Epithelial cell of proximal tubule (primary cell): ENCODE results near the gene TMEM165. TPM values are rescaled to one million over a fixed set of nuclear protein-coding genes. Genes with fewer than 3 reads are reported as not detected.

Experiments used
- DNase-seq: peaks from one replicate; pipeline ENCODE4 v3.0.0-alpha.2; 2011; ENCODE audit warnings: low read depth
- H3K4me3 ChIP-seq: 2 replicates; pipeline ENCODE4 v1.5.1; 2011; ENCODE audit warnings: low read depth, mild to moderate bottlenecking, low read length
- total RNA-seq: library from RNA; depleted of rRNA; stranded (reverse); fragments of >200 nt; gene quantifications from 2 replicates; pipeline ENCODE4 v1.2.3, GENCODE V29; 2015
- TF ChIP-seq, protein P1 (sequence below): conservative IDR thresholded peaks from 2 replicates; pipeline ENCODE4 v1.5.1; 2012; ENCODE audit warnings: low read depth, mild to moderate bottlenecking, low read length

Gene TMEM165
- total RNA-seq, 1 donor from 2014 or later = 122 TPM

DNA sequence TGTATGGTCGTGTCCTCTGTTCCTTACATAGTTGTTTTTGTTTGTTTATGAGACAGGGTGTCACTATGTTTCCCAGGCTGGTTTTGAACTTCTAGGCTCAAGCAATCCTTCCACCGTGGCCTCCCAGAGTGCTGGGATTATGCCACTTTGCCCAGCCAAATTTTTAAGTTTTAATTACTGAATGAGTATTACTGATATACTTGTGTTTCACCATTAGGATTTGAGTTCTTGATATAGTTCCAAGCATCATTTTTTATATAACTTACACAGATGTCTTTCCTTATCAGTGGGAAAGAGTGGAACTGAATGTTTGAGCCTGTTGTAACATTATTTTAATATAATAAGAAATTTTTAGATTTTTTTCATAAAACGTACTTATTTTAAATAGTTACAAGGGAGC, 20.4 kb downstream of the TMEM165 start:
- H3K4me3 ChIP-seq = no peak overlapping the region

GRCh38 chr4:55424791-55425190, 29.0 kb downstream of the TMEM165 start:
- TF ChIP-seq, protein P1, sequence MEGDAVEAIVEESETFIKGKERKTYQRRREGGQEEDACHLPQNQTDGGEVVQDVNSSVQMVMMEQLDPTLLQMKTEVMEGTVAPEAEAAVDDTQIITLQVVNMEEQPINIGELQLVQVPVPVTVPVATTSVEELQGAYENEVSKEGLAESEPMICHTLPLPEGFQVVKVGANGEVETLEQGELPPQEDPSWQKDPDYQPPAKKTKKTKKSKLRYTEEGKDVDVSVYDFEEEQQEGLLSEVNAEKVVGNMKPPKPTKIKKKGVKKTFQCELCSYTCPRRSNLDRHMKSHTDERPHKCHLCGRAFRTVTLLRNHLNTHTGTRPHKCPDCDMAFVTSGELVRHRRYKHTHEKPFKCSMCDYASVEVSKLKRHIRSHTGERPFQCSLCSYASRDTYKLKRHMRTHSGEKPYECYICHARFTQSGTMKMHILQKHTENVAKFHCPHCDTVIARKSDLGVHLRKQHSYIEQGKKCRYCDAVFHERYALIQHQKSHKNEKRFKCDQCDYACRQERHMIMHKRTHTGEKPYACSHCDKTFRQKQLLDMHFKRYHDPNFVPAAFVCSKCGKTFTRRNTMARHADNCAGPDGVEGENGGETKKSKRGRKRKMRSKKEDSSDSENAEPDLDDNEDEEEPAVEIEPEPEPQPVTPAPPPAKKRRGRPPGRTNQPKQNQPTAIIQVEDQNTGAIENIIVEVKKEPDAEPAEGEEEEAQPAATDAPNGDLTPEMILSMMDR = no peak
- no peak for DNase-seq
- H3K4me3 ChIP-seq = no peak overlapping the region

More for the DNA sequence above, 20.4 kb downstream of the TMEM165 start:
- no peak for DNase-seq
- TF ChIP-seq, protein P1 = no peak

DNA sequence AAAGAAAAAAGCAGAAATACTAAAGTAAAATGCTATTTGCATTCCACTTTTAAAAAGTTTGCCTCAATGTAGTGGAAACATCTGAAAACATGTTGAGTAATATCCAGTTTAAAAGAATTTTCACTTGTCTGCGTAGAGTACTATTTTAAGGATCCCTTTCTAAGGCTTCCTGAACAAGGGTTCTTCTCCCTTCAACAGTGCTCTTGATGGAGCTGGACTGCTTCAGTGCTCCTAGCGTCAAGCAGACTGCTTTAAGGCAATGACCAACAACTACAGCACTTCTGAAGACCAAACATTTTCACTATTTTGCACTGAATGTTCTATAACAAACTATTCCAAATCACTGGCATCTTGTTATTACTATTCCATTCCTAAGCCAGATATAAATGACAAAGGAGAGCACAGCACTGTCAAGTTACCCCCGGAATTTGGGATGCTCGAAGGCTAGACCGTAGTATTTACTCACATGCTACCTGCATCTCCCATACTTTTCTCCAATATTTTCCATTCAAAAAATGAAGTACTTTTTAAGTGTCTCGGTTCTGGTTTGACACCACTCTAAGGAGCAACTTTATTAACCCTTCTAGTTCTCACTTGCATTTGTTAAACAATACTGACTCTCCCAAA, 36.1 kb downstream of the TMEM165 start:
- TF ChIP-seq, protein P1 = no peak
- no peak for DNase-seq
- no peak overlapping the region for H3K4me3 ChIP-seq

DNA sequence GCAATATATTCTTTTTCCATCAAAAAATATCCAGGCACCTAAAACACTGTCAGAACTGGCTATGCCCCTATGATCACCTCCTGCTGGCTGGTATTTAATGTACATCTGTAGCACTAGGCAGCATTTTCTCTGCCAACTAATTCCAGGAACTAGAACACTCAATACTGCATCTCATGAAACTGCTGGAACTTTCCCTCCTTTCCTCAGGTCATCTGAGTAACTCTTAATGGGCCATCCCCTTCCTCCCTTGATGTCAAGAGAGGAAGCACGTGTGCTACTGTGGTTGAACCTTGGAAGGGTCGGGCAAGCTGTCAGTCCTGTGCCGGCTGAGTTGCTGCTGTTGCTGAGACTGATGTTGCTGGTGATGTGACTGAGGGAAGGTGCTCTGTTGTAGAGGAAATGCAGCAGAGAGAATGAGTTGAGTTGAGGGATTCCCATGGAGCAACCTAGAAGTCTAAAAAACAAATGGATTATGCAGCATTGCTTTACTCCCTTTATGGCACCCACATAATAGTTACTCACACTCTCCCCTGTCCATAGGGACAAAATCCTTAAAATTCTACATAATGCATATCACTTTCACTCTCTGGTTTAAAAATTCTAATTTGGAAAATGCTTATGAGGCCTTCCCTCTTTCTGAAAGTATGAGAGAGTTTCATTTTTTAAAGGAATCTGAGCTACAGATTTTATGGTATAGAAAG, 39.5 kb downstream of the TMEM165 start:
- TF ChIP-seq, protein P1 = peak; percentile 40
- H3K4me3 ChIP-seq = no peak overlapping the region
- no peak for DNase-seq

DNA sequence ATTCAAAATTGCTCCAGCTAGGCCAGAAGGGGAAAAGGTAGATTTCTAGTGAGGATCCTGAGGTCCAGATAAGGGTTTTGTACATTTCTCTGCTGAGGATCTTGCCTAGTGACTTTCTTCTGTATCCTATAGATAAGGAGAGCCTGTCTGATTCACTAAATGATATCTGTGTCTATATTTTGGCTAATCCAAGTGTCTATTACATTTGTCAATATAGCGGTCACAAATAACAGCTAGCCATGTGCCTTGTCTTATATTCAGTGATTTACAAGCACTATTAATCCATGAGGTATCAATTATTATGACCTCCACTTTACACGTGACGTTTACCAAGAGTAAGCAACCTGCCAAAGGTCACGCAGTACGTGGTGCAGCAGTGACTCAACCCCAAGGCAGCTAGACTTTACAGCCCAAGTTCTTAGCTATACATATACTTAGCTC, 41.6 kb downstream of the TMEM165 start:
- TF ChIP-seq, protein P1 = no peak
- H3K4me3 ChIP-seq = no peak overlapping the region
- DNase-seq = no peak

DNA sequence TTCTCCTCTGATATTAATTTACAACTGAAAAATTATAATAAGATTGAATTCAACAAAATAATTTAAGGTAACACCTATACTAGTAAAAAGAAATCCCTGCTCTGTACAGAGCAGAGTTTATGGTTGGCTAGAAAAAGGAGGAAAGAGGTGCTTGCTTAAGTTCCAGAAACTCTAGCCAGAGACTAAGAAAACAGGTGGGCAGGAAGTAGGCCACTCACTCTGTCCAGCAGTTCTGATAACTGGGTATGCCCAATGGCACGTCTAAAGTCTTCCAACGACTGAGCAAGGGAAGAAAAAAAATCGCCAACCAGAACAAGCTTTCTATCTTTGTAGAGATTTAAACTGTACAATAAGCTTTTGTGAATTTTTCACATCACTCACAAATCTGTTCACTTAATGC, 42.1 kb downstream of the TMEM165 start:
- TF ChIP-seq, protein P1 = no peak
- DNase-seq = no peak

More for the DNA sequence above, 42.1 kb downstream of the TMEM165 start:
- H3K4me3 ChIP-seq = no peak overlapping the region
